IMR-90 (cell line): Measurements from ENCODE around the gene CDT1.

Source experiments
- CEBPB ChIP-seq: IDR thresholded peaks from 2 replicates; pipeline ENCODE4 v1.6.1; 2012; ENCODE audit warnings: low read depth, low read length, improper control_type of control experiment
- RFX5 ChIP-seq: IDR thresholded peaks from 2 replicates; pipeline ENCODE4 v1.8.0; 2012; ENCODE audit warnings: low read depth, mild to moderate bottlenecking, low read length, moderate library complexity
- SMC3 ChIP-seq: fragments of 150-350 bp; IDR thresholded peaks from 2 replicates; pipeline ENCODE4 v1.6.1; 2016; ENCODE audit warnings: low read depth, mild to moderate bottlenecking, antibody characterized with exemption, low read length, moderate library complexity
- TF ChIP-seq, protein P1 (sequence below): conservative IDR thresholded peaks from 2 replicates; pipeline ENCODE4 v1.5.1; 2012; ENCODE audit warnings: mild to moderate bottlenecking, low read depth, low read length, improper control_type of control experiment

DNA sequence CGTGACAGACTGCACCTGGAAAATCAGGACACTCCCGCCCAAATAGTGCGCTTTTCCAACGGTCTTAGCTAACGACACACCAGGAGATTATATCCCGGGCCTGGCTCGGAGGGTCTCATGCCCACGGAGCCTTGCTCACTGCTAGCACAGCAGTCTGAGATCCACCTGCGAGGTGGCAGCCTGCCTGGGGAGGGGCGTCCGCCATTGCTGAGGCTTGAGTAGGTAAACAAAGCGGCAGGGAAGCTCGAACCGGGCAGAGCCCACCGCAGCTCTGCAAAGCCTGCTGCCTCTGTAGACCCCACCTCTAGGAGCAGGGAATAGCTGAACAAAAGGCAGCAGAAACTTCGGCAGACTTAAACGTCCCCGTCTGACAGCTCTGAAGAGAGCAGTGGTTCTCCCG, 48.0 kb downstream of the CDT1 start:
- TF ChIP-seq CEBPB (no peak), RFX5 (no peak), SMC3 (no peak)
- TF ChIP-seq, protein P1, sequence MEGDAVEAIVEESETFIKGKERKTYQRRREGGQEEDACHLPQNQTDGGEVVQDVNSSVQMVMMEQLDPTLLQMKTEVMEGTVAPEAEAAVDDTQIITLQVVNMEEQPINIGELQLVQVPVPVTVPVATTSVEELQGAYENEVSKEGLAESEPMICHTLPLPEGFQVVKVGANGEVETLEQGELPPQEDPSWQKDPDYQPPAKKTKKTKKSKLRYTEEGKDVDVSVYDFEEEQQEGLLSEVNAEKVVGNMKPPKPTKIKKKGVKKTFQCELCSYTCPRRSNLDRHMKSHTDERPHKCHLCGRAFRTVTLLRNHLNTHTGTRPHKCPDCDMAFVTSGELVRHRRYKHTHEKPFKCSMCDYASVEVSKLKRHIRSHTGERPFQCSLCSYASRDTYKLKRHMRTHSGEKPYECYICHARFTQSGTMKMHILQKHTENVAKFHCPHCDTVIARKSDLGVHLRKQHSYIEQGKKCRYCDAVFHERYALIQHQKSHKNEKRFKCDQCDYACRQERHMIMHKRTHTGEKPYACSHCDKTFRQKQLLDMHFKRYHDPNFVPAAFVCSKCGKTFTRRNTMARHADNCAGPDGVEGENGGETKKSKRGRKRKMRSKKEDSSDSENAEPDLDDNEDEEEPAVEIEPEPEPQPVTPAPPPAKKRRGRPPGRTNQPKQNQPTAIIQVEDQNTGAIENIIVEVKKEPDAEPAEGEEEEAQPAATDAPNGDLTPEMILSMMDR, result no peak
